Stimulated activated CD4-positive, alpha-beta T cell treated with anti-CD3 and anti-CD28 coated beads, TNF-alpha, amount 100 ng/mL, for 4 hours (primary cell): ENCODE measurements around the gene NKTR.

Experiments
- DNase-seq, 3 experiments: peaks; one replicate each; pipeline ENCODE4 v3.0.0-alpha.2; 2020; ENCODE audit warnings: low read depth in 3 of 3

Gene NKTR

DNA sequence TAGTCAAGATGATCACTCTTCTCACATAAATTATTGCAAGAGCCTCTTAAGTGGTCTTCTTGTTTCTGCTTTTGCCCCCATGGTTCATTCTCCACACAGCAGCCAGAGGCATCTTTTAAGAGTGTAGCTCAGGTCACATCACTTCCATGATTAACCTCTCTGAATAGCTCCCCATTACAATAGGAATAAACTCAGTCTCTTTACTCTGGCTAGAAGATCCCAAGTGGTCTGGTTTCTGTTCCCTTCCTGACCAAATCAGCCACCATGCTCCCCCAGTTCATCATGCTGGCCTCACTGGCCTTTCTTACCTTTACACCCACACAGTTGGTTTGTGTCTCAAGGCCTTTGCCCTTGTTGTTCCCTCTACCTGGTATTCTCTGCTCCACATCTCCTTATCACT lies 93.9 kb downstream of the NKTR start:
- no peak for DNase-seq

DNA sequence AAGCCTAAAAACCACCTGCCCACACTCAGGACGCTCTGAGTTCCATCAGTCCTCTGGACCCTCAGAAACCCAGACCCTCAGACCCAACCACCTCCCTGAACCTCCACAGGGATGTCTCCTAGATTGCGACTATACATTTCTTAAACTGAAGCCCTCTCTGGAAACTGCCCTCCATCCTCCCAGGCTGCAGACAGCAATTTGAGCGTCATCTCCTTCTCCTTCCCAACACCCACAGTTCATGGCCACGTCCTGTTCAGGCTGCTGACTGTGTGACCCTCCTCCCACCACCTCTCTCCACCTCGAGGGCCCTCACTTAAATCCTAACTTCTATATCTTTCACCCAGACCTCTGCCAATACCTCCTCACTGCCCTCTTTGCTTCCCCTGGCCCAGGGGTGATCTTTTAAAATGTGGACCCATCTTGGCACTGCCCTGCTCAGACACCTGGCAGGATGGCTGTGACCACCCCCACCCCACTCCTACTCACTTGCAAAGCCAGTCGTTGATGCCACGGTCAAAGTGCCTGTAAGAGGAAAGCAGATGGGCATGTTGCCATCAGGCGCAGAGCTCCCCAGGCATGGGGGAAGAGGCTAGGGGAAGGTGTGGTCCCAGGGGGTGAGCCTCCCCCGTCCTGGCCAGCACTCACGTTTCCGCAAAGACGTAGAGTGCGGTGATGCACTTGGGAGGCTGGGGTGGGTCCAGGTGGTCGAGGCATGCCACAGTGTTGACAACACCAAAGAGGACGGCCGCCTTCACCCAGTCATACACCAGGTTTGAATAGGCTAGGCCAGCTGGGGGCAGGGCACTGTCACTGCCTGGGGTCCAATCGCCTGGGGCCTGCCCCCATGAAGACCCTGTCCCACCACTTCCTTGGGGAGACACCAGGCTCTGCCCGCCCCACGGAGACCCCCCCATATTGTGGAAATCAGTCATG lies 96.1 kb downstream of the NKTR start:
- no peak for DNase-seq

GRCh38 chr3:42697289-42698051 lies 97.0 kb downstream of the NKTR start:
- no peak for DNase-seq
